K562 (cell line): ENCODE data around the gene ING4. TPM values are rescaled to one million over a fixed set of nuclear protein-coding genes. Genes with fewer than 3 reads are reported as not detected.

ENCODE experiments used
- ATAC-seq: fragments of 200-7000 bp; cut with Tn5 transposase; 3 replicates; pipeline ENCODE4 v1.9.1; 2020; ENCODE audit warnings: moderate library complexity
- BruUV-seq: library from RNA; stranded (reverse); fragments of 400-500 nt; replicated peaks from 2 replicates; lab custom pipeline; 2021; lab: Mats Ljungman, UMichigan
- CTCF ChIA-PET: fragments of 300-600 bp; formaldehyde crosslinking; extraction: SDS; loops from one replicate; lab custom pipeline; 2021; ENCODE audit warnings: low intra/inter-chr PET ratio; lab: Yijun Ruan, JAX
- POLR2A ChIA-PET: fragments of 300-600, 350-650 bp; sonication (Branson Sonifier 250); formaldehyde crosslinking; extraction: SDS; loops from one replicate; lab custom pipeline; 2021; ENCODE audit warnings: antibody characterized with exemption, inconsistent platforms; lab: Yijun Ruan, JAX
- DNase-seq, 4 experiments: peaks; one replicate each; pipeline versions ENCODE4 v3.0.0 to v3.0.0-alpha.2; 2011 to 2018; ENCODE audit warnings: low spot score in 3 of 4, mixed read lengths in 3 of 4; ENCODE audit errors: extremely low read depth in 1 of 4
- FAIRE-seq: peaks from 2 replicates; lab custom pipeline; 2011; peaks lifted over from hg19 to GRCh38; lab: Jason Lieb, UNC
- H2AFZ ChIP-seq: 2 replicates; pipeline ENCODE4 v1.6.0; 2011; ENCODE audit warnings: low read depth, low read length, control low read depth, inconsistent platforms
- H3K27ac ChIP-seq: fragments of 200-600 bp; 3 replicates; pipeline ENCODE4 v1.8.0; 2011; ENCODE audit warnings: low read depth, mild to moderate bottlenecking, control low read depth, inconsistent platforms, low read length, moderate library complexity, mixed read lengths; ENCODE audit errors: extremely low read depth
- H3K27me3 ChIP-seq, 2 experiments: fragments of 300-600 bp in 1 of 2; 2 replicates in 1 of 2; 3 replicates in 1 of 2; pipeline versions ENCODE4 v1.6.0 to v1.8.0; 2011; ENCODE audit warnings: inconsistent platforms in 2 of 2, low read length in 2 of 2, mild to moderate bottlenecking in 1 of 2, mixed read lengths in 1 of 2, moderate library complexity in 1 of 2; ENCODE audit not compliant: control insufficient read depth in 2 of 2, insufficient read depth in 2 of 2
- H3K36me3 ChIP-seq: fragments of 300-600 bp; 3 replicates; pipeline ENCODE4 v1.8.0; 2011; ENCODE audit warnings: mild to moderate bottlenecking, low read length, inconsistent platforms; ENCODE audit not compliant: control insufficient read depth, insufficient read depth
- H3K4me1 ChIP-seq, 2 experiments: fragments of 200-600 bp in 1 of 2; replicated peaks in 1 of 2; 2 replicates in 1 of 2; 3 replicates in 1 of 2; pipeline versions ENCODE4 v1.5.1 to v1.8.0; 2011; ENCODE audit warnings: inconsistent platforms in 2 of 2, low read length in 2 of 2, mild to moderate bottlenecking in 1 of 2, mixed read lengths in 1 of 2, moderate library complexity in 1 of 2; ENCODE audit not compliant: control insufficient read depth in 2 of 2, insufficient read depth in 2 of 2
- H3K4me2 ChIP-seq: 2 replicates; pipeline ENCODE4 v1.6.1; 2011; ENCODE audit warnings: low read length, control low read depth, inconsistent platforms, mixed read lengths; ENCODE audit not compliant: insufficient read depth
- H3K4me3 ChIP-seq: fragments of 200-600 bp; sonication (generic), shearing (Covaris generic); 2 replicates; pipeline ENCODE4 v1.5.1; 2016; ENCODE audit warnings: control low read depth, inconsistent platforms
- H3K79me2 ChIP-seq: fragments of 200-600 bp; 3 replicates; pipeline ENCODE4 v1.8.0; 2011; ENCODE audit warnings: low read length, inconsistent platforms; ENCODE audit not compliant: control insufficient read depth, insufficient read depth
- H3K9ac ChIP-seq, 2 experiments: 2 replicates each; pipeline versions ENCODE4 v1.6.0 to v1.6.1; 2011; ENCODE audit warnings: low read depth in 2 of 2, low read length in 2 of 2, control low read depth in 1 of 2, inconsistent platforms in 1 of 2, mild to moderate bottlenecking in 1 of 2, mixed read lengths in 1 of 2; ENCODE audit not compliant: insufficient read depth in 1 of 2
- H3K9me1 ChIP-seq: one replicate; pipeline ENCODE4 v1.6.0; 2011; ENCODE audit warnings: inconsistent platforms, mild to moderate bottlenecking, low read length, moderate library complexity; ENCODE audit not compliant: control insufficient read depth, insufficient read depth
- H3K9me3 ChIP-seq: replicated peaks from 2 replicates; pipeline ENCODE4 v1.5.1; 2011; ENCODE audit warnings: low read depth, low read length, inconsistent platforms; ENCODE audit not compliant: control insufficient read depth, insufficient read depth
- H4K20me1 ChIP-seq: replicated peaks from 2 replicates; pipeline ENCODE4 v1.6.1; 2011; ENCODE audit warnings: low read length, inconsistent platforms, mixed read lengths; ENCODE audit not compliant: control insufficient read depth, insufficient read depth
- FOXJ2 ChIP-seq: fragments of 200-800 bp; sonication (Bioruptor generic); IDR thresholded peaks from 2 replicates; pipeline ENCODE4 v1.6.1; 2016; ENCODE audit warnings: missing genetic modification characterization, missing compliant biosample characterization
- HEY1 ChIP-seq: fragments of 250-450 bp; sonication (Bioruptor Pico); IDR thresholded peaks from 2 replicates; pipeline ENCODE4 v1.5.0; 2020; ENCODE audit warnings: mild to moderate bottlenecking, moderate library complexity, borderline replicate concordance
- ILF3 ChIP-seq: fragments of 450-650 bp; IDR thresholded peaks from 2 replicates; pipeline ENCODE4 v1.6.1; 2018; ENCODE audit warnings: antibody characterized with exemption, mild to moderate bottlenecking, moderate library complexity, borderline replicate concordance
- NFRKB ChIP-seq: fragments of 450-650 bp; IDR thresholded peaks from 2 replicates; pipeline ENCODE4 v1.6.1; 2016; ENCODE audit warnings: low read depth
- PML ChIP-seq: IDR thresholded peaks from 2 replicates; pipeline ENCODE4 v1.6.1; 2012; ENCODE audit warnings: low read length, inconsistent platforms
- WHSC1 ChIP-seq: IDR thresholded peaks from one replicate; pipeline ENCODE4 v1.6.1; 2012; ENCODE audit warnings: low read length, control low read depth, inconsistent platforms
- ZFP36 ChIP-seq: fragments of 150-350 bp; IDR thresholded peaks from 2 replicates; pipeline ENCODE4 v1.6.1; 2018; ENCODE audit warnings: low read length, low read depth; ENCODE audit not compliant: partially characterized antibody
- ZNF347 ChIP-seq: fragments of 450-650 bp; formaldehyde crosslinking; IDR thresholded peaks from 2 replicates; pipeline ENCODE4 v1.4.0; 2020; ENCODE audit warnings: low read depth, mild to moderate bottlenecking, moderate library complexity
- ZNF354B ChIP-seq: fragments of 250-450 bp; sonication (Bioruptor Pico); IDR thresholded peaks from 2 replicates; pipeline ENCODE4 v1.4.0; 2020
- ZNF583 ChIP-seq: fragments of 250-450 bp; sonication (Bioruptor Pico); IDR thresholded peaks from 2 replicates; pipeline ENCODE4 v1.4.0; 2020
- WGBS: fragments of 100-300 bp; shearing (Covaris generic); methylation state at CpG from one replicate; pipeline ENCODE4 v1.1.6; 2016; ENCODE audit warnings: low coverage, mixed read lengths; ENCODE audit not compliant: insufficient coverage; ENCODE audit errors: missing lambda C conversion rate; 5-methylcytosine and 5-hydroxymethylcytosine counted together
- in situ Hi-C: fragments of 300-500 bp; cut with MboI; formaldehyde crosslinking; loops from 4 replicates; pipeline ENCODE4 v1.15.0; 2018; ENCODE audit warnings: inconsistent platforms, mixed read lengths
- intact Hi-C: fragments of 100-400 bp; cut with micrococcal nuclease; formaldehyde crosslinking; loops from 2 replicates; pipeline ENCODE4 v1.14.2; 2022
- polyA plus RNA-seq, 8 experiments: library from polyadenylated mRNA; depleted of rRNA in 4 of 8; stranded (reverse) in 5 of 8; unstranded in 3 of 8; fragments of >200 nt; fragmentation: Nextera tagmentation in 2 of 8; fragmentation: Illumina TruSeq in 1 of 8; extraction: Ambion mirVana in 2 of 8; extraction: Trizol in 1 of 8; gene quantifications; 2 replicates each; pipeline versions ENCODE4 v1.2.1 to v1.2.3, GENCODE V29; 2011 to 2014; ENCODE audit warnings: inconsistent platforms in 1 of 8, missing spikeins in 1 of 8
- total RNA-seq, 7 experiments: library from RNA; depleted of rRNA in 6 of 7; stranded (reverse); fragments of >200 nt in 6 of 7; fragmentation: Illumina TruSeq in 2 of 7; extraction: Trizol in 2 of 7; gene quantifications; 2 replicates each; pipeline versions ENCODE4 v1.2.1 to v1.2.3, GENCODE V29; 2011 to 2021; ENCODE audit warnings: low replicate concordance in 1 of 7

ING4 gene
- total and polyA plus RNA-seq, 9 of the 15 experiments (the other 6 are each of a cell fraction or from before 2014, with no cell fraction given), result 6.6 to 30.2 (median 15.7) TPM

- Histone ChIP-seq H3K79me2 (no peaks in the 10 kb centered on the region; the same call in 2 of the 3 replicates), H3K27ac (peak overlapping the region; percentile 85), H3K4me3 (no peak overlapping the region), H4K20me1 (no peaks in the 10 kb centered on the region), H3K36me3 (peaks cover 7% of the 10 kb centered on the region; the same call in 1 of the 3 replicates), H3K9me3 (no peaks in the 10 kb centered on the region), H3K9me1 (no peaks in the 10 kb centered on the region), H3K4me2 (peak overlapping the region; percentile 49), H3K4me1 (peaks cover 29 to 38% of the 10 kb centered on the region in 2 experiments), H3K9ac (peak overlapping the region; percentile 62 to 90), H3K27me3 (no peaks in the 10 kb centered on the region), H2AFZ (peak overlapping the region; percentile 52)
- 60% methylated on average over 3 of the region's 7 CpGs for WGBS
- no TSS peak for BruUV-seq
- POLR2A ChIA-PET, result interaction anchor here (1.6 to 2.2 kb wide), 3 partner anchors 9 to 177 kb away, joined by 3 to 8 read pairs (median 6); no protein-coding TSS in a partner anchor
- no peak for DNase-seq
- ATAC-seq, result no peak
- intact Hi-C loops, result loop anchor here (2.0 to 10.0 kb wide), 3 partner anchors 74 to 210 kb away; partner anchors contain the start of genes GPR162, P3H3 and ZNF384
- CTCF ChIA-PET, result interaction anchor here (0.7 kb wide), 1 partner anchor 76 kb away, joined by 4 read pairs; no protein-coding TSS in a partner anchor
- FAIRE-seq, result no peak
- in situ Hi-C loops, result no loop called here
- TF ChIP-seq PML (no peak), ZNF347 (CRISPR knock-in tag) (no peak), FOXJ2 (tag) (no peak), ZNF354B (CRISPR knock-in tag) (no peak), ZFP36 (peak; percentile 12), HEY1 (no peak), ZNF583 (CRISPR knock-in tag) (0 out of 2 replicates have a peak, but pooled peaks have one; percentile 1), NFRKB (0 out of 2 replicates have a peak, but pooled peaks have one; percentile 26), ILF3 (no peak), WHSC1 (no peak)
Measured at GRCh38 chr12:6614513-6615172, 48.3 kb downstream of the ING4 start.
